Activated naive CD4-positive, alpha-beta T cell (primary cell): ENCODE data around the gene RBBP8.

Experiments used
- DNase-seq, 4 experiments: peaks; one replicate each; lab custom pipeline; 2025; lab: John Stamatoyannopoulos, UW

Gene RBBP8

DNA sequence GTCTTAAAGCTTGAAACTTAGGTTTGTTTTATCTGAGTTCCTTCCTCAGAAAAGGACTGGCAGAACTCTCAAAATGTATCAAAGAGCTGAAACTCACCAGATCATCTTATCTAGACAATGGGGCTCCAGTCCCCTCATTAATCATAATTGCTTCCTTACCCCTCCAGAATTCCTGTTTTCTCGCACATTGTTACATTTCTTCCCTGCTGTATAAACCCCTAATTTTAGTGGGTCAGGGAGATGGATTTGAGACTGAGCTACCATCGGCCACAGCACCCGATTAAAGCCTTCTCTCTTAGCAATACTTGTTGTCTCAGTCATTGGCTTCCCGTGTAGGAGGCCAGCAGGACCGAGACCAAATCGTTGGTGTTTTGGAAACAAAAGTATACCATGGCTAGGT, 130.4 kb downstream of the RBBP8 start:
- no peak for DNase-seq

DNA sequence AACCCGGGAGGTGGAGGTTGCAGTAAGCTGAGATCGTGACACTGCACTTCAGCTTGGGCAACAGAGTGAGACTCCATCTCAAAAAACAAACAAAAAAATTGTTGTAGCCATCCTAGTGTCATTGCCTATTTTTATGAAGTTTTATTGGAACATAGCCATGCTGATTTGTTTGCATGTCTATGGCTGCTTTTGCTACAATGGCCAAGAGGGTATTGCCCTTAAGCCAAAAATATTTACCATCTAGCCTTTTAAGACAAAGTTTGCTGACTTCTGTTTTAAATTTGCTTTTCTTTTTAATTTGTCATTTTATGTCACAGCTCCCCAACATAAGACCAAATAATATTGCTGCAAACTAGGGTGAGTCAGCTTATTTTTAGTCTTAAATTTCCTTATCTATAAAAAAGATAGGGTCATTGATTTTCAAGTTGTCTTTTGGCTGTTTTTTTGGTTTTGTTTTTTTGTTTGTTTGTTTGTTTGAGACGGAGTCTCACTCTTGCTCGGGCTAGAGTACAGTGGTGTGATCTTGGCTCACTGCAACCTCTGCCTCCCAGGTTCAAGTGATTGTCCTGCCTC, 132.2 kb downstream of the RBBP8 start:
- DNase-seq = no peak

DNA sequence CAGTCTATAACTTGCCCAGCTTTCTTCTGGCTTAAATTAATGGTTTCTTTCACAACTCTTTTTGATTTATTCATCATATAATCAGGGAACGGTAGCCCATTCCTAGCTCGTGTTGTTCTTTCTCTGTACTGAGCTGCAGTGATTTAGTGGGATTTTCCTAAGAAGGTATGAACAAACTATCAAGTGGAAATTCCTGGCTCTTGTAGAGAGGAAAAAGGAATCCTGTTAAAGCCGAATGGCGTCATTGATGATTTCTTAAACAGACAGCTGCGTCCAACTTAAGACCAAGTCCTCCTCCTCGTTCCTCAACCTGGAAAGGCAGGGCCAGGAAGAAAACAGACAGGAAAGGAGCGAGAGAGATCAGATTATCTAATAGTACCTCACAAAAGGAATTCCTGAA, 132.9 kb downstream of the RBBP8 start:
- DNase-seq = no peak

DNA sequence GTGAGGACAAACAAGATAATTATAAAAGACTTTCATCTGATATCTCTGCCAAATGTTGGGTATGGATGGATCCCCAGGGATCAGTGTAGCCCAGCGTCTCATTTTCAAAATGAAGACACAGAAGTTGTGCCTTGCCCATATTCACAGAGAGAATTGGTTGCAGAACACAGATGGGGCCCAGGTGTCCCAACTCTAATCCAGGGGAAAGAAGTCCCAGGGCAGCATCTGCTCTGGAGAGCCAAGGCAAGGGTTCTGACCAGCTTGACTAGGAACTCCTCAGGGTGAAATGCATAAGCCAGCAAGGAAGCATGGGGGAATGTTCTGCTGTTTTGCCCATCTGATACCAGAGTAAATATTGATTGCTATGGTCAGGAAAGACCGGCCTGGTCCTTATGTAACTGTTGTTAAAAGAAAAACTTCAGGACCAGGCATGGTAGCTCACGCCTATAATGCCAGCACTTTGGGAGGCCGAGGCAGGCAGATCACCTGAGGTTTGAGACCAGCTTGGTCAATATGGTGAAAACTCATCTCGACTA, 133.4 kb downstream of the RBBP8 start:
- no peak for DNase-seq

DNA sequence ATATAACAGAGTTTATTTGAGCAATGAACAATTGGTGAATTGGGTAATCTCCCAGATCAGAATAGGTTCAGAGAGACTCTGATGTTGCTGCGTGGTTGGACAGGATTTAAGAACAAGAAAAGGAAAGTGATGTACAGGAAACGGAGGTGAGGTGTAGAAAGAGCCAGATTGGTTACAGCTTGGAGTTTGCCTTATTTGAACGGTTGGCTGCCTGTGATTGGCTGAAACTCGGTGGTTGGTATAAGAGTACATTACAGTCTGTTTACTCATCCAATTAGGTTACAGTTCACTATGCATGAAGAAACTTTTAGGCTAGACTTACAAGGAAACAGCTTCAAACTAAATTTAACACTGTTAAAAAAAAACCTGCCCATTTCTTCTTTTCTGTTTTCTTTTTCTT, 134.1 kb downstream of the RBBP8 start:
- no peak for DNase-seq

DNA sequence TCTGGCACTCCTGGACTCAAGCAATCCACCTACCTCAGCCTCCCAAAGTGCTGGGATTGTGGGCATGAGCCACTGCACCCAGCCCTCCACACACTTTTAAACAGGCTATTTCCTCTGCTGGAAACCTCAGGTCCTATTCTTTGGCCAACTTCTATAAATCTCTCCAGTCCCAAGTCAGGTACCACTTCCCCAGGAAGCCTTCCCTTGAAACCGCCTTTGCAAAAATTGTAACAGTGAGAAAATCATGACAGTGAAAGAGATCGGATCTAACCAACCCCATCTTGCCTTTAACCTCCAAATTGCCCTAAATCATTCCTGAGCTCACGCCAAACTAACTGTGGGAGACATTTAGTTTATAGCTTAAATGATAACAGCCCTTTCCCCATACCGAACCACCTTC, 134.9 kb downstream of the RBBP8 start:
- no peak for DNase-seq

DNA sequence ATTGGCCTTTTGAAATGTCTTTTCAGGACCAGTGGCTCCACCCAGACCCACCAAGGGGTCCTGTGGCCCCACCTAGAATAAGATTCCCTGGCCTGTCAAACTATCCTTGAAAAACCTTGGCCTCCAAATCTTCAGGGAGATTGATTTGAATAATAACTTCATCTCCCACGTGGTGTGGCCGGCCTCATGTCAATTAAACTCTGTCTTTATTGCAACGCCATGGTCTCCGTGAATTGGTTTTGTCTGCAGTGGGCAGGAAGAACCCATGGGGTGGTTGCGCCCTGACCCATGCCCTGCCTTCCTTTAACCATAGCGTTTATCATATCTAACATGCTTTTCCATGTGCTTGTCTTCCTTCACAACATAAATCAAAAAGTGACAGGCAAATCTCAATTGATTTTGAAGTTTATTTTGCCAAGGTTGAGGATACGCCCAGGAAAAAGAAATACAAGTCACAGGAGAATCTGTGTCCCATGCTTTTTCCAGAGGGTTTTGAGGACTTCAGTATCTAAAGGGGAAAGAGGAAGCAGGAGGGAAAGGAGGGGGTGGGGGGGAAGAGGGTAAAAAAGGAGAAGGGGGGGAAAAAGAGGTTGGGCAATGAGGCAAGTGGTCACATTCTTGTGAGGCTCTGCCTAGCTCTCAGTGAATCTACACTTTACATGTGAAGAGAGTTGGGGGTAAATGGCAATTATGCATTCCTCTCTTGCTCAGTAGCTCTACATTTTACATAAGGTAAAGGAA, 135.6 kb downstream of the RBBP8 start:
- DNase-seq = no peak

DNA sequence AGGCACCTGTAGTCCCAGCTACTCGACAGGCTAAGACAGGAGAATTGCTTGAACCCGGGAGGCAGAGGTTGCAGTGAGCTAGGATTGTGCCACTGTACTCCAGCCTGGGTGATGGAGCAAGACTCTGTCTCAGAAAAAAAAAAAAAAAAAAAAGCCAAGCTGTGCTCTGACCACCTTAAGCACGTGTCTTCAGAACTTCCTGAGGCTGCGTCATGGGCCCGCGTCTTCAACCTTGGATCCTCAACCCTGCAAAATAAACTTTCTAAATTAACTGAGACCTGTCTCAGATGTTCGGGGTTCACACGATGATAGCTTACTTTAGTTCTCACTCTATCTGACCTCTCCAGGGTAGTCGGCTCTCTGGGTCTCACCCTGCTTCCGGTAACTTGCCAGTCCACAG, 136.4 kb downstream of the RBBP8 start:
- peak in 2 of 4 experiments; percentile 3 to 22 for DNase-seq

DNA sequence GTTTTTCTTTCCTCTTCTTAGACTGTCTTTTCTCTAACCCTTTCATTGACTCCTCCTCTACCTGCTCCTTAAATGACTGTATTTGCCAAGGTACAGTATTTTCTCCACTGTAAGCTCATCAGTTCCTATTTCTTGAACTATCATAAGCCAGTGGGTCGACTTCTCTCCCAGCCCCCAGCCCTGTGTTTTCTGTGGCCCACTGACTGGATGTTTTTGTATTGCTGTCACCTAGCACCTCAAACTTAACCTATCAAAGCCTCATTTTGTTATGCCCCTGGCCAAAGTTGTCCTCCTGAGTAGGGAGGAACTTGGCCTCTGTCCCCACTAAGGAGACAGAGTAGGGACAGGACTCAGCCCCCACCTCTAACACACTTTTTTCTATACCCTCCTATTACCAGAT, 136.8 kb downstream of the RBBP8 start:
- DNase-seq = no peak

DNA sequence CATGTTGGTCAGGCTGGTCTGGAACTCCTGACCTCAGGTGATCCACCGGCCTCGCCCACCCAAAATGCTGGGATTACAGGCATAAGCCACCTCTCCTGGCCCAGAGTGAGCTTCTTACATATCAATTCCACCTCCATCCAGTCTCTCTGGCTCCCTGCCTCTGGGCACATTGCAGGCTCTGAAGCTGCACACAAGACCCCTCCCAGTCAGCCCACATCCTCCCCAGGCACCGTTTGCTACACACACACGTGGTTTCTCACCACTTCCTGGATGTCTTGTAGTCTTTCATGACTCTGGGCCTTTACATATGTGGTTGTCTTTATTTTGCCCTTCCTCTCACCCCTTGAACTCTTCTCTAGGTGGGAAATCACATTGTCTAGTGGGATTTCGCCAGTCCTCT, 138.2 kb downstream of the RBBP8 start:
- DNase-seq = peak; percentile 9 to 69 (median 41)

DNA sequence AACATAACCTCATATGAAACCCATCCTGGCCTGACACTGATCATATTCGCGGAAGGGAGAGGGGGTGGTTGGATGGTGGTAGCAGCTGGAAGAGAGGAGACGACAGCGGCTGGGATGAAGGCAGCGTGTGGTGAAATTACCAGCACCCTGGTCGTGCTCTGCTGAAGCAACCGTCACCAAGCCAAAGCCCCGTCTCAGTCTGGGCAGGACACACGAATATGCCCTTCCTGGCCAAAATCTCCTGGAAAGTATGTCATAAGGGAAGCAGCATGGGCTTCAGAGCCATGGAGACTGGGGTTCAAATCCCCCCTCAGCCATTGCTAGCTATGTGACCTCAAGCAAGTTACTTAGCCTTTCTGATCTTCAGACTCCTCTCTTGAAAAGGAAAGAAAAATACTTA, 139.0 kb downstream of the RBBP8 start:
- DNase-seq = no peak

DNA sequence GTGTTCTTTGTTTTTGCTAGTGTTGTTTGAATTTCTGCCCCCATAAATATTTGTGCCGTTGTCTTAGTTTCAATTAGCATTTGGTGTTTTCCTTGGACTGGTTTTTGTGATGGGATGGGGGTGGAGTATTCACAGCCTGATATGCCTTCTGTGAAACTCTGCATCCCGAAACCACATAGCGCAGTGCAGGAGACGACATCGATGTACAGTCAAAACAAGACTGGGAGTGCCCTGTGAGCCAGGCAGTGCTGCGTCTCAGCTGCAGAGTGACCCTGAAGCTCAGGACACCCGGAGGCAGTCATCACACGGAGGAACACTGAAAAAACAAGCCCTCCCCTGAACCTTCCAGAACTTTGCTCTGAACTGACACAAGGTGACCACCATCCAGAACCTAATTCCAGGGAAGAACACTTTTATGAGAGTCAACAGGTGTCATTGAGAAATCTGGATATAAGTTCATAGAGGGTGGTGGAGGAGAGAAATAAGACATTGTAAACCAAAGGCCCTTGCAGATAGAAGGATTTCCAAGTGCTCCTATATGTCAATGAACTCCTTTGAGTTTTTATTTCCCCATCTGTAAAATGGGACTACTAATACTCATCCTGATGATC, 141.0 kb downstream of the RBBP8 start:
- DNase-seq = no peak
